Tibial nerve (tissue), 4 donors: ENCODE data around the gene ERN1.

Experiments used
- CTCF ChIP-seq, 5 experiments: fragments of 200-600 bp in 3 of 5; fragments of 450-650 bp in 2 of 5; sonication (generic) in 3 of 5; IDR thresholded peaks; one replicate each; pipeline ENCODE4 v1.5.1; 2016 to 2019; ENCODE audit warnings: antibody characterized with exemption in 5 of 5, mild to moderate bottlenecking in 3 of 5, moderate library complexity in 2 of 5
- EP300 ChIP-seq, 2 donors: sonication (generic); formaldehyde crosslinking; IDR thresholded peaks; one replicate each; pipeline ENCODE4 v1.6.1; 2017; ENCODE audit warnings: antibody characterized with exemption in 2 of 2, mild to moderate bottlenecking in 1 of 2
- POLR2A ChIP-seq, 2 donors: fragments of 450-650 bp; IDR thresholded peaks; one replicate each; pipeline ENCODE4 v1.6.1; 2017; ENCODE audit warnings: antibody characterized with exemption in 2 of 2, mild to moderate bottlenecking in 2 of 2, moderate library complexity in 2 of 2

- TF ChIP-seq CTCF (IDR thresholded peaks at IDR 0.05) (no peak), POLR2A (IDR thresholded peaks at IDR 0.05) (no peak), EP300 (IDR thresholded peaks at IDR 0.05) (no peak)
Measured at GRCh38 chr17:64124609-64125008, 5.3 kb downstream of the ERN1 start.
